ENCODE results near the gene ZNF407. TPM values are rescaled to one million over a fixed set of nuclear protein-coding genes. Genes with fewer than 3 reads are reported as not detected.

ZNF407 gene
- total and polyA plus RNA-seq, 2 of the 13 experiments (the other 11 are each of a cell fraction or from before 2014, with no cell fraction given): 2.3 to 8.7 TPM

DNA sequence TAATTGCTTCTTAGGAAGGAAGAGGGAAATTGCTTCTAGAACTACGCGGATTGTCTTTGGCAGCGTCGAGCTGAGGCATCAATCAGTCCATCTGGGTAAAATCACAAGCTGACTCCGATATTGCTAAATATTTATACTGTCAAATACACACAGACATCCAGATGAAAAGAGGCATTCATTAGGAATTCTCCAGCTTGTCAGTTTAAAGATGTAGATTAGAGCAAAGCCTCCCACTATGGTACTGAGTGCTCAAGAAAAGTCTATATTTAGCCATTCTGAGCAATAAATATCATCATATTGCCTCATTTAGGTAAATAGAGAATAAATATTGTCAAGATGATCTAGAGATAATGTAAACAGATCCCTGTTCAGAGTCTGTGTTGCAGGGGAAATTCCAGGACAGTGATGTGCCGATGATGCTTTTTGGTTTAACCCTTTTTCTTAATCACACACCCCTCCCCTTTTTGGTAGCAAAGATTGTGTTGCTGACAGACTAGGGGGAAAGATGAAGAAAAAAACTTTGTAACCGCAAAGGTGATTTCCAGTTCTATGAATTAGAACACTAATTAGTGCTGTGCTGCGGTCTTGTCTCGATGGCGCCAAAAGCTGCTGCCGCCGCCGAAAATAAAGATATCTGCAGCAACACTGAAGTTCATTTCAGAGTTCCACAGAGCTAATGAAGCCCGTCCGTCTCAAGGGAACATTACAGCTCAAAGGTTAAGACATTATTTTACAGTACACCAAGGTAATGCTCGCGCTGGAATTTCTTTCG, 439.4 kb downstream of the ZNF407 start:
- Histone ChIP-seq H3K4me2 (ENCODE audit: low read depth, low read length) (no peak overlapping the region), H3K4me3 (replicated peaks in 1 of 3; ENCODE audit: insufficient read depth in 1 of 3, low read depth in 2 of 3, low read length in 3 of 3) (no peak overlapping the region), H3K27ac (ENCODE audit: extremely low read length, insufficient read depth, low read length) (no peak overlapping the region), H3K79me2 (ENCODE audit: insufficient read depth, low read length) (no peaks in the 10 kb centered on the region), H3K27me3 (ENCODE audit: control insufficient read depth in 1 of 2, insufficient read depth in 2 of 2, low read length in 2 of 2) (no peaks in the 10 kb centered on the region; a peak in 1 of 5 replicates), H3K36me3 (replicated peaks in 1 of 2; ENCODE audit: control insufficient read depth in 1 of 2, insufficient read depth in 2 of 2, low read length in 2 of 2) (no peaks in the 10 kb centered on the region), H2AFZ (ENCODE audit: low read length) (no peak overlapping the region), H3K9me3 (ENCODE audit: low read length) (no peaks in the 10 kb centered on the region), H4K20me1 (ENCODE audit: insufficient read depth, low read length) (no peaks in the 10 kb centered on the region; the same call in 1 of the 2 replicates), H3K9ac (ENCODE audit: insufficient read depth, low read depth, low read length) (no peak overlapping the region), H3K4me1 (ENCODE audit: insufficient read depth, low read length) (no peaks in the 10 kb centered on the region)
- in situ Hi-C loops (cut with HindIII; ENCODE audit: extremely low pct_ligation_motif_present, low pct_unique_long_range_greater_than_20kb): no loop called here
- ATAC-seq (no peak), FAIRE-seq (no peak), DNase-seq (ENCODE audit: low spot score) (peak; percentile 18)
- no TSS peak for BruUV-seq (replicated peaks)
- ChIA-PET POLR2A (no interaction called here), CTCF (ENCODE audit: low intra/inter-chr PET ratio, low total read pairs) (no interaction called here)
- 88% methylated on average over 18 of the region's 18 CpGs for WGBS (ENCODE audit: low lambda C conversion rate)
- TF ChIP-seq ZNF264 (CRISPR knock-in tag; IDR thresholded peaks at IDR 0.05) (no peak), ZGPAT (CRISPR knock-in tag; IDR thresholded peaks at IDR 0.05) (no peak), HCFC1 (IDR thresholded peaks at IDR 0.05; ENCODE audit: low read depth, low read length) (no peak)
- intact Hi-C loops (cut with micrococcal nuclease; ENCODE audit: unreplicated experiment): no loop called here

- intact Hi-C loops (cut with micrococcal nuclease; ENCODE audit: unreplicated experiment): no loop called here
- TF ChIP-seq, protein P1, sequence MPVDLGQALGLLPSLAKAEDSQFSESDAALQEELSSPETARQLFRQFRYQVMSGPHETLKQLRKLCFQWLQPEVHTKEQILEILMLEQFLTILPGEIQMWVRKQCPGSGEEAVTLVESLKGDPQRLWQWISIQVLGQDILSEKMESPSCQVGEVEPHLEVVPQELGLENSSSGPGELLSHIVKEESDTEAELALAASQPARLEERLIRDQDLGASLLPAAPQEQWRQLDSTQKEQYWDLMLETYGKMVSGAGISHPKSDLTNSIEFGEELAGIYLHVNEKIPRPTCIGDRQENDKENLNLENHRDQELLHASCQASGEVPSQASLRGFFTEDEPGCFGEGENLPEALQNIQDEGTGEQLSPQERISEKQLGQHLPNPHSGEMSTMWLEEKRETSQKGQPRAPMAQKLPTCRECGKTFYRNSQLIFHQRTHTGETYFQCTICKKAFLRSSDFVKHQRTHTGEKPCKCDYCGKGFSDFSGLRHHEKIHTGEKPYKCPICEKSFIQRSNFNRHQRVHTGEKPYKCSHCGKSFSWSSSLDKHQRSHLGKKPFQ (CRISPR knock-in tag; IDR thresholded peaks at IDR 0.05; ENCODE audit: insufficient replicate concordance): no peak
- no peak for TF ChIP-seq SP4 (CRISPR knock-in tag; IDR thresholded peaks at IDR 0.05)
- no peak for TF ChIP-seq MTF1 (CRISPR knock-in tag; IDR thresholded peaks at IDR 0.05)
- TF ChIP-seq KLF12 (CRISPR knock-in tag; IDR thresholded peaks at IDR 0.05; ENCODE audit: borderline replicate concordance): no peak
- TF ChIP-seq JUN (CRISPR knock-in tag; IDR thresholded peaks at IDR 0.05): no peak
- TF ChIP-seq, protein P2, sequence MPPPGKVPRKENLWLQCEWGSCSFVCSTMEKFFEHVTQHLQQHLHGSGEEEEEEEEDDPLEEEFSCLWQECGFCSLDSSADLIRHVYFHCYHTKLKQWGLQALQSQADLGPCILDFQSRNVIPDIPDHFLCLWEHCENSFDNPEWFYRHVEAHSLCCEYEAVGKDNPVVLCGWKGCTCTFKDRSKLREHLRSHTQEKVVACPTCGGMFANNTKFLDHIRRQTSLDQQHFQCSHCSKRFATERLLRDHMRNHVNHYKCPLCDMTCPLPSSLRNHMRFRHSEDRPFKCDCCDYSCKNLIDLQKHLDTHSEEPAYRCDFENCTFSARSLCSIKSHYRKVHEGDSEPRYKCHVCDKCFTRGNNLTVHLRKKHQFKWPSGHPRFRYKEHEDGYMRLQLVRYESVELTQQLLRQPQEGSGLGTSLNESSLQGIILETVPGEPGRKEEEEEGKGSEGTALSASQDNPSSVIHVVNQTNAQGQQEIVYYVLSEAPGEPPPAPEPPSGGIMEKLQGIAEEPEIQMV (CRISPR knock-in tag; IDR thresholded peaks at IDR 0.05; ENCODE audit: low read depth): no peak
- TF ChIP-seq ZNF616 (CRISPR knock-in tag; IDR thresholded peaks at IDR 0.05; ENCODE audit: low read depth): no peak
- no peak for TF ChIP-seq E2F1 (CRISPR knock-in tag; IDR thresholded peaks at IDR 0.05)
- no peak for TF ChIP-seq ZC3H4 (CRISPR knock-in tag; IDR thresholded peaks at IDR 0.05; ENCODE audit: borderline replicate concordance)
- no peak for TF ChIP-seq MED8 (CRISPR knock-in tag; IDR thresholded peaks at IDR 0.05; ENCODE audit: insufficient replicate concordance)
These were observed 440.0 kb downstream of the ZNF407 start for GRCh38 chr18:75037689-75037955.

More at GRCh38 chr18:75037689-75037955, 440.0 kb downstream of the ZNF407 start:
- FAIRE-seq (no peak), DNase-seq (ENCODE audit: low spot score) (no peak), ATAC-seq (no peak)
- Histone ChIP-seq H3K4me1 (ENCODE audit: insufficient read depth, low read length) (no peaks in the 10 kb centered on the region), H3K27ac (ENCODE audit: extremely low read length, insufficient read depth, low read length) (no peak overlapping the region), H3K9ac (ENCODE audit: insufficient read depth, low read depth, low read length) (no peak overlapping the region), H4K20me1 (ENCODE audit: insufficient read depth, low read length) (no peaks in the 10 kb centered on the region; the same call in 1 of the 2 replicates), H3K4me3 (replicated peaks in 1 of 3; ENCODE audit: insufficient read depth in 1 of 3, low read depth in 2 of 3, low read length in 3 of 3) (no peak overlapping the region), H3K4me2 (ENCODE audit: low read depth, low read length) (no peak overlapping the region), H3K79me2 (ENCODE audit: insufficient read depth, low read length) (no peaks in the 10 kb centered on the region), H3K27me3 (ENCODE audit: control insufficient read depth in 1 of 2, insufficient read depth in 2 of 2, low read length in 2 of 2) (no peaks in the 10 kb centered on the region; a peak in 1 of 5 replicates), H2AFZ (ENCODE audit: low read length) (no peak overlapping the region), H3K36me3 (replicated peaks in 1 of 2; ENCODE audit: control insufficient read depth in 1 of 2, insufficient read depth in 2 of 2, low read length in 2 of 2) (no peaks in the 10 kb centered on the region), H3K9me3 (ENCODE audit: low read length) (no peaks in the 10 kb centered on the region)
- 88% methylated on average over 3 of the region's 3 CpGs for WGBS (ENCODE audit: low lambda C conversion rate)
- ChIA-PET CTCF (ENCODE audit: low intra/inter-chr PET ratio, low total read pairs) (no interaction called here), POLR2A (no interaction called here)
- no TSS peak for BruUV-seq (replicated peaks)
- in situ Hi-C loops (cut with HindIII; ENCODE audit: extremely low pct_ligation_motif_present, low pct_unique_long_range_greater_than_20kb): no loop called here
